AG09309 (cell line): Measurements from ENCODE around the gene CHD9.
A peak's percentile ranks its signal among the peaks of the same experiment; 100 is the strongest.

Experiments used
- DNase-seq: peaks from one replicate; pipeline ENCODE4 v3.0.0-alpha.2; 2010; ENCODE audit warnings: low read depth
- H3K4me3 ChIP-seq: 2 replicates; pipeline ENCODE4 v1.5.1; 2011; ENCODE audit warnings: mild to moderate bottlenecking, low read depth, low read length, moderate library complexity; ENCODE audit not compliant: control insufficient read depth
- TF ChIP-seq, protein P1 (sequence below): IDR thresholded peaks from 2 replicates; pipeline ENCODE4 v1.5.1; 2011; ENCODE audit warnings: mild to moderate bottlenecking, low read depth, low read length, inconsistent platforms; ENCODE audit not compliant: insufficient read depth, control insufficient read depth; ENCODE audit errors: missing control alignments

CHD9 gene

DNA sequence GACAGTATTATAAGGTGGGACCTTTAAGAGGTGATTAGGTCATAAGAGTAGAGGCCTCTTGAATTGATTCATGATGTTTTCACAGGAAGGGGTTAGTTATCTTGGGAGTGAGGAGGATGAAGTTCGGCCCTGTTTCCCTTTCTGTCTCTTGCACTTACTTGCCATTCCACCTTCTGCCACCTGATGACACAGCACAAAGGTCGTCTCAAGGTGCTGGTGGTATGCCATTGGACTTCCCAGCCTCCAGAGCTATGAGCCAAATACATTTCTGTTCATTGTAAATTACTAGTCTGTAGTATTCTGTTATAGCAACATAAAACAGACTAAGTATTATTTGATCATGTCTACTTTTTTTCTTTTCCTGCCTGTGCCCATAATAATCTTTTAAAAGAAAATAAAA is 23.5 kb downstream of the CHD9 start:
- TF ChIP-seq, protein P1, sequence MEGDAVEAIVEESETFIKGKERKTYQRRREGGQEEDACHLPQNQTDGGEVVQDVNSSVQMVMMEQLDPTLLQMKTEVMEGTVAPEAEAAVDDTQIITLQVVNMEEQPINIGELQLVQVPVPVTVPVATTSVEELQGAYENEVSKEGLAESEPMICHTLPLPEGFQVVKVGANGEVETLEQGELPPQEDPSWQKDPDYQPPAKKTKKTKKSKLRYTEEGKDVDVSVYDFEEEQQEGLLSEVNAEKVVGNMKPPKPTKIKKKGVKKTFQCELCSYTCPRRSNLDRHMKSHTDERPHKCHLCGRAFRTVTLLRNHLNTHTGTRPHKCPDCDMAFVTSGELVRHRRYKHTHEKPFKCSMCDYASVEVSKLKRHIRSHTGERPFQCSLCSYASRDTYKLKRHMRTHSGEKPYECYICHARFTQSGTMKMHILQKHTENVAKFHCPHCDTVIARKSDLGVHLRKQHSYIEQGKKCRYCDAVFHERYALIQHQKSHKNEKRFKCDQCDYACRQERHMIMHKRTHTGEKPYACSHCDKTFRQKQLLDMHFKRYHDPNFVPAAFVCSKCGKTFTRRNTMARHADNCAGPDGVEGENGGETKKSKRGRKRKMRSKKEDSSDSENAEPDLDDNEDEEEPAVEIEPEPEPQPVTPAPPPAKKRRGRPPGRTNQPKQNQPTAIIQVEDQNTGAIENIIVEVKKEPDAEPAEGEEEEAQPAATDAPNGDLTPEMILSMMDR = no peak
- no peak for DNase-seq

DNA sequence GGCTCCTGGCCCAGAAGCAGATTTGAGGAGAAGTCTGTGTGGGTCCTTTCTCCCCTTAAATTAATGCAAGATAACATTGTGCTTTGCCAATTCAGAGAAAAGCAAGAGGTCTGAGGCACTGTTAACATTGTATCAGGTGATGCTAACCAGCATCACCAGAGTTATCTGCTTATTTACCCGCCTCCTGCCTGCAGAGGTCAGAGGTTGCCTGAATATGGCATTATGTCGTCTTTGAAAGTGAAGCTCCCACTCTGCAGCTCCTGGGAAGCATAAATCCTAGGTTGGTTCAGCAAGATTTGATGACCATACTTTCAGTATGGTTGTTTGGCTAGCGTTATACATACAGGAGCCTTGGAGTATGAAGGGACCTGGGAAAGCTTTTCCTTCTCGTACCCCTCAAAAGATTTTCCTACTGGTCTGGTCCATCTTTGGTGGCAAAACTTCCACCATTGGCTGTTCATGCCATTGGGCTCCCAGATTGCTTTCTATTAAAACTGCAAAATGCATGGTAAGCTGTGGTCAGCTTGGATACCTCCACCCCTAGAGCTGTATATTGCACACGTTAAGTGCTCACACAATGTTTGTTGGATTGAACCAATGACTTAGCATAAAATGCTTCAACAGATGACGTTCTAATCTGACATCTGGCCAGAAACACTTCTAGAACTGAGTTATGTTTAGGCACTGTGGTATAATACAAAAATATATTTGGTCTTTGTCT is 24.1 kb downstream of the CHD9 start:
- TF ChIP-seq, protein P1 = no peak
- no peak overlapping the region for H3K4me3 ChIP-seq
- no peak for DNase-seq

More for the DNA sequence above, 23.5 kb downstream of the CHD9 start:
- no peak overlapping the region for H3K4me3 ChIP-seq

DNA sequence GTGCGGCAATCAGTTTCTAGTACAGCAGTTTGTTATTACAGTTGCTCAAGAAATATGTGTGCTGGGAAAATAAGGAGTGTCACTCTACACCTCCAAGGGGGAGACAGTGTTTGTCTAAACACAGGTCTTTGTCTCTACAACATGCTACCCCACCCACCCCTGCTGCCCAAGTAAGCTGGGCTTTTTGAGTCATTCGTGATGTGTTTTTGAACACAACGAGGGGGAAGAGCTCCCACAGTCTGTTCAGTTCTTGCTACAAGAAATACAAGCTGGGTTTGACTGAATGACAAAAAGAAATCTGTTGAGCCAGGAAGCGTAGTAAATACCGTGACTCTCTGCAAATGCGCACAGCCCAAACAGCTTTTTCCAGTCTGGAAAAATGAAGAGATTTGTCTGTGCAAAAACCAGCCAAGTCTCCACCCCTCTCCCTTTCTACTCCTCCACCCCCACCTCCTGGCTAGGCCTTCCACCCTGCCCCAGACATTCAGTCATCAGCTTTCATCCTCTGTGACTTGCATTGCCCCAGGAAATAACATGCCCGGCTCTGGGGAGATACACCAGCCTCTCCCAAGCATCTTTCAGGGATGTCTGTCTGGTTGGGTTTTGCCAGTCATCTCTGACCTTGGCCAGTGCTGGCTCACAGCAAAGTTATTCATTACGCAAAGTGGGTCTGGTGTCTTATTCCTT is 25.7 kb downstream of the CHD9 start:
- TF ChIP-seq, protein P1 = no peak
- DNase-seq = peak; percentile 75
- peak overlapping the region; percentile 17; the same call in 1 of the 2 replicates for H3K4me3 ChIP-seq

DNA sequence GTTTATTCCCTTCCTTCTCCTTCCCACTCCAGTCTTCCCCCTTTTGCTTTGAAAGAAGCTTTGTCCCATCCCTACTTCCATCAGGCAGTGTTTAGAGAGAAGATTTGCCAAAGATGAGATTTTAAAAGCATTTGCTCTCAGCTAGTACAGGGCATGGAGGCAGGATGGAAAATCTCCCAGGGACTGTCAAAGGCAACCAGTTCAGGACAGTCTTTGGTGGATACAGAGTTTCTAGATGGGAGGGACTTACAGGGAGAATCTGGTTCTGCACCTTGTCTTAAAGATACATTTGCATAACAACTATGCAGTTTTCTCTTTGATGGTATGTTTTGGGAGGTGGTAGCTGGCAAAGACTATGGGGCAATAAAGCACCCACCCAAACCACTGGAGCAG is 26.2 kb downstream of the CHD9 start:
- no peak for DNase-seq
- TF ChIP-seq, protein P1 = no peak
- no peak overlapping the region for H3K4me3 ChIP-seq

DNA sequence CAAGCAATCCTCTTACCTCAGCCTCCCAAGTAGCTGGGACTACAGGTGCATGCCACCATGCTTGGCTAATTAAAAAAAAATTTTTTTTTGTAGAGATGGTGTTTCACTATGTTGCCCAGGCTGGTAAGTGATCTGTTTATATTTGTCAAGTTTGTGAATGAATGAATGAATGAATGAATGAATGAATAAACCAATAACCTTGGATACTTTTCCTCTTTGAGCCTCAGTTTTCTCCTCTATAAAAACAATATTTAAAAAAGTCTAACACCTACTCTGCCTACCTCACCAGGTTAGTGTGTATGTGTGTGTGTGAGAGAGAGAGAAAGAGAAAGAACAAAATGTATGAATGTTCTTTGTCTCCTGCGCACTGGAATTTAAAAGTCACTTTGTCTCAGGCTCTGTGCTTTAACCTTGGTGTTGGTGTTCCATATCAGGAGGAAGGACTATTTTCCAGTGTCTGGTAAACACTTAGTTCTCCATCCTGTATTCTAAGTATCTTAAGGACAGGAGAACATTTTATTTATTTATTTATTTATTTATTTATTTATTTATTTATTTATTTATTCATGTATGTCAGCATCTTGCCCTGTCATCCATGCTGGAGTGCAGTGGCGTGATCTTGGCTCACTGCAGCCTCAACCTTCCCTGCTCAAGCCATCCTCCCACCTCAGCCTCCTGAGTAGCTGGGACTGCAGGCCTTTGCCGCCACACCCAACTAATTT is 27.1 kb downstream of the CHD9 start:
- DNase-seq = no peak
- TF ChIP-seq, protein P1 = no peak
- H3K4me3 ChIP-seq = no peak overlapping the region

DNA sequence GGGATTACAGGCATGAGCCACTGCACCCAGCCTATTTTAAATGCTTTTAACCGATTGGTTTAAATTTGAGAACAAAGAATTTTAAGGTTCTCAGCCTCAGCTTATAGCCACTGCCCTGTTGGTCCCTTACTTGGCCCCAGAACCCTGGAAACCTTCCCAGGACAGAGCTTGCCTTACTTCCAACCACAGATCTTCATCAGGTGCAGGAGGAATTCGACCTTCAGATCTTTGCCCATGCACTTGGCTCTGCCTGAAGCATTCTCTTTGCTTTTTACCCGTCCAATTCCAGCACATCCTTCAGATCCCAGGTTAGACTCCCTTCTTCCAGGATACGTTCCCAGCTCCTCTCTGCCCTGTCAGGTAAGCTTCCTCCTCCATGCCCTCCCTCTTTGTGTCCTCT is 27.7 kb downstream of the CHD9 start:
- TF ChIP-seq, protein P1 = no peak
- no peak overlapping the region for H3K4me3 ChIP-seq
- DNase-seq = no peak
